ENCODE data around the gene PSMC5.

Gene PSMC5

GRCh38 chr17:63820963-63821561 is 6.2 kb upstream of the PSMC5 start:
- DNase-seq (ENCODE audit: low spot score): no peak

- DNase-seq (ENCODE audit: low spot score): no peak
Observed at GRCh38 chr17:63821804-63822203, 5.4 kb upstream of the PSMC5 start.

- DNase-seq (ENCODE audit: low spot score): no peak
Observed at GRCh38 chr17:63822537-63822936, 4.7 kb upstream of the PSMC5 start.

GRCh38 chr17:63823659-63824331 is 3.4 kb upstream of the PSMC5 start:
- no peak for DNase-seq (ENCODE audit: low spot score)

GRCh38 chr17:63824362-63824761 is 2.9 kb upstream of the PSMC5 start:
- no peak for DNase-seq (ENCODE audit: low spot score)

- no peak for DNase-seq (ENCODE audit: low spot score)
Observed at GRCh38 chr17:63826468-63827001, 696 bp upstream of the PSMC5 start.

- no peak for DNase-seq (ENCODE audit: low spot score)
Observed at GRCh38 chr17:63827801-63828221, 580 bp downstream of the PSMC5 start.

GRCh38 chr17:63828936-63829335 is 1.7 kb downstream of the PSMC5 start:
- DNase-seq (ENCODE audit: low spot score): no peak

GRCh38 chr17:63830278-63830677 is 3.0 kb downstream of the PSMC5 start:
- DNase-seq (ENCODE audit: low spot score): no peak

- no peak for DNase-seq (ENCODE audit: low spot score)
Observed at GRCh38 chr17:63830904-63831491, 3.8 kb downstream of the PSMC5 start.

GRCh38 chr17:63831505-63831904 is 4.3 kb downstream of the PSMC5 start:
- DNase-seq (ENCODE audit: low spot score): no peak

- DNase-seq (ENCODE audit: low spot score): no peak
Observed at GRCh38 chr17:63832014-63832413, 4.8 kb downstream of the PSMC5 start.

GRCh38 chr17:63832455-63832854 is 5.2 kb downstream of the PSMC5 start:
- DNase-seq (ENCODE audit: low spot score): no peak

GRCh38 chr17:63833026-63833740 is 6.0 kb downstream of the PSMC5 start:
- DNase-seq (ENCODE audit: low spot score): no peak

GRCh38 chr17:63833741-63834373 is 6.6 kb downstream of the PSMC5 start:
- no peak for DNase-seq (ENCODE audit: low spot score)

GRCh38 chr17:63834431-63835166 is 7.4 kb downstream of the PSMC5 start:
- peak; percentile 82 for DNase-seq (ENCODE audit: low spot score)

- no peak for DNase-seq (ENCODE audit: low spot score)
Observed at GRCh38 chr17:63835167-63835720, 8.0 kb downstream of the PSMC5 start.

GRCh38 chr17:63836811-63837210 is 9.6 kb downstream of the PSMC5 start:
- no peak for DNase-seq (ENCODE audit: low spot score)

GRCh38 chr17:63837480-63837879 is 10.2 kb downstream of the PSMC5 start:
- no peak for DNase-seq (ENCODE audit: low spot score)

- no peak for DNase-seq (ENCODE audit: low spot score)
Observed at GRCh38 chr17:63837962-63838600, 10.8 kb downstream of the PSMC5 start.

Data from activated CD4-positive, alpha-beta T cell treated with anti-CD3 and anti-CD28 coated beads, Interleukin-2, Interleukin-4, amounts not matched to agents 100 ng/mL and 50 ng/mL, durations not matched to agents 16 hours and 8 hours (primary cell).